Esophagus muscularis mucosa (tissue), 4 donors: ENCODE results near the gene ETV7.
"Not testable (repeated sequence)": the region's sequence is repeated elsewhere in the genome, so short reads cannot be mapped to it uniquely, and the experiment has no call there.

Experiments
- CTCF ChIP-seq, 3 experiments: fragments of 200-600 bp in 2 of 3; fragments of 450-650 bp in 1 of 3; sonication (generic) in 2 of 3; IDR thresholded peaks; one replicate each; pipeline ENCODE4 v1.5.1; 2017 to 2019; ENCODE audit warnings: antibody characterized with exemption in 3 of 3, mild to moderate bottlenecking in 2 of 3, moderate library complexity in 1 of 3
- EP300 ChIP-seq: sonication (generic); formaldehyde crosslinking; IDR thresholded peaks from one replicate; pipeline ENCODE4 v1.6.1; 2017; ENCODE audit warnings: antibody characterized with exemption
- POLR2A ChIP-seq: fragments of 450-650 bp; IDR thresholded peaks from one replicate; pipeline ENCODE4 v1.6.1; 2017; ENCODE audit warnings: antibody characterized with exemption, moderate library complexity, mild to moderate bottlenecking, low read depth
- POLR2AphosphoS5 ChIP-seq, 2 donors: sonication (generic); formaldehyde crosslinking; IDR thresholded peaks; one replicate each; pipeline ENCODE4 v1.6.1; 2017; ENCODE audit warnings: antibody characterized with exemption in 2 of 2

DNA sequence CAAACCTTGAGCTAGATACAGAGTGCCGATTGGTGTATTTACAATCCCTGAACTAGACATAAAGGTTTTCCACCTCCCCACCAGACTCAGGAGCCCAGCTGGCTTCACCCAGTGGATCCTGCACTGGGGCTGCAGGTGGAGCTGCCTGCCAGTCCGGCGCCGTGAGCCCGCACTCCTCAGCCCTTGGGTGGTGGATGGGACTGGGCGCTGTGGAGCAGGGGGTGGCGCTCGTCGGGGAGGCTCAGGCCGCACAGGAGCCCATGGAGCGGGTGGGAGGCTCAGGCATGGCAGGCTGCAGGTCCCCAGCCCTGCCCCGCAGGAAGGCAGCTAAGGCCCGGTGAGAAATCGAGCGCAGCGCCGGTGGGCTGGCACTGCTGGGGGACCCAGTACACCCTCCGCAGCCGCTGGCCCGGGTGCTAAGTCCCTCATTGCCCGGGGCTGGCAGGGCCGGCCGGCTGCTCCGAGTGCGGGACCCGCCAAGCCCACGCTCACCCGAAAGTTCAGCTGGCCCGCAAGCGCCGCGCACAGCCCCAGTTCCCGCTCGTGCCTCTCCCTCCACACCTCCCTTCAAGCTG is 23.3 kb downstream of the ETV7 start:
- TF ChIP-seq CTCF (IDR thresholded peaks at IDR 0.05); POLR2AphosphoS5 (IDR thresholded peaks at IDR 0.05); EP300; POLR2A: not testable (repeated sequence)
